PC-3 (cell line): Measurements from ENCODE around the gene LURAP1L.

Experiments used
- EZH2 ChIP-seq: fragments of 300-600 bp; sonication (generic); IDR thresholded peaks from one replicate; pipeline ENCODE4 v1.6.1; 2017; ENCODE audit warnings: antibody characterized with exemption, mild to moderate bottlenecking, low read length; ENCODE audit not compliant: unreplicated experiment
- EZH2phosphoT487 ChIP-seq: fragments of 300-600 bp; sonication (generic); IDR thresholded peaks from 2 replicates; pipeline ENCODE4 v1.6.1; 2018; ENCODE audit warnings: mild to moderate bottlenecking, antibody characterized with exemption, low read length, borderline replicate concordance
- TF ChIP-seq, protein P1 (sequence below): fragments of 300-600 bp; sonication (generic); conservative IDR thresholded peaks from 2 replicates; pipeline ENCODE4 v1.5.1; 2017; ENCODE audit warnings: antibody characterized with exemption, low read depth, mild to moderate bottlenecking, low read length

DNA sequence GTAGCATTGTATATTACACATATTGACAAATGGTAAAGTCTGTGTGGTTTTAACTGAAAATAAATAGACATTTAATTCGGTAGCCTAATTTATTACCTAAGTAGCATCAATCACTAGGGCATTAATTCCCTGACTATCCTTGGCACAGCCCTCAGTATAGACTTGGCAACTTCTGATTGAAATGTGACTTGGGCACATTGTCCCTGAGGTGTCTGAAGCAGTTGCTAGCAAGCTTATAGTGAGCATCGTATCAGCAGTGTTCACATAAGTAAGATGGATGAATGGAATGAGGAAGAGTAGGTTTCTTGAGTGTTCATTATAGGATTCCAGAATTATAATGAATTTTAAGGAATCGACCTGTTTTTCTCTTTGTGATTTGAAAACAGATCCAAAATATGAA is 16.1 kb downstream of the LURAP1L start:
- TF ChIP-seq, protein P1, sequence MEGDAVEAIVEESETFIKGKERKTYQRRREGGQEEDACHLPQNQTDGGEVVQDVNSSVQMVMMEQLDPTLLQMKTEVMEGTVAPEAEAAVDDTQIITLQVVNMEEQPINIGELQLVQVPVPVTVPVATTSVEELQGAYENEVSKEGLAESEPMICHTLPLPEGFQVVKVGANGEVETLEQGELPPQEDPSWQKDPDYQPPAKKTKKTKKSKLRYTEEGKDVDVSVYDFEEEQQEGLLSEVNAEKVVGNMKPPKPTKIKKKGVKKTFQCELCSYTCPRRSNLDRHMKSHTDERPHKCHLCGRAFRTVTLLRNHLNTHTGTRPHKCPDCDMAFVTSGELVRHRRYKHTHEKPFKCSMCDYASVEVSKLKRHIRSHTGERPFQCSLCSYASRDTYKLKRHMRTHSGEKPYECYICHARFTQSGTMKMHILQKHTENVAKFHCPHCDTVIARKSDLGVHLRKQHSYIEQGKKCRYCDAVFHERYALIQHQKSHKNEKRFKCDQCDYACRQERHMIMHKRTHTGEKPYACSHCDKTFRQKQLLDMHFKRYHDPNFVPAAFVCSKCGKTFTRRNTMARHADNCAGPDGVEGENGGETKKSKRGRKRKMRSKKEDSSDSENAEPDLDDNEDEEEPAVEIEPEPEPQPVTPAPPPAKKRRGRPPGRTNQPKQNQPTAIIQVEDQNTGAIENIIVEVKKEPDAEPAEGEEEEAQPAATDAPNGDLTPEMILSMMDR: no peak
- no peak for TF ChIP-seq EZH2phosphoT487
- TF ChIP-seq EZH2: no peak
